Measurements from ENCODE around the gene TGFBR3. TPM values are rescaled to one million over a fixed set of nuclear protein-coding genes. Genes with fewer than 3 reads are reported as not detected.

Gene TGFBR3
- total RNA-seq, 1 donor from 2014 or later: 2.5 TPM

- H3K27ac ChIP-seq (ENCODE audit: low read depth, low read length): no peak overlapping the region
- no peaks in the 10 kb centered on the region for H3K79me2 ChIP-seq (ENCODE audit: insufficient read depth, low read length)
- H3K27ac Mint-ChIP-seq (ENCODE audit: unreplicated experiment): no peak overlapping the region
- peaks cover 2% of the 10 kb centered on the region for H3K36me3 Mint-ChIP-seq (ENCODE audit: low read depth, unreplicated experiment)
- no peaks in the 10 kb centered on the region for H3K36me3 ChIP-seq (ENCODE audit: insufficient read depth, low read length)
- no peak overlapping the region for H3K4me2 ChIP-seq (ENCODE audit: low read length)
- H2AFZ ChIP-seq (ENCODE audit: low read depth, low read length): no peak overlapping the region
- H3K9ac ChIP-seq (ENCODE audit: low read length): no peak overlapping the region
- H3K9me3 Mint-ChIP-seq (ENCODE audit: unreplicated experiment): no peaks in the 10 kb centered on the region
- H3K27me3 Mint-ChIP-seq (ENCODE audit: low read depth, unreplicated experiment): peaks cover 9% of the 10 kb centered on the region
- H3K4me1 ChIP-seq (ENCODE audit: insufficient read depth, low read length): no peaks in the 10 kb centered on the region
- no peaks in the 10 kb centered on the region for H3K27me3 ChIP-seq (ENCODE audit: insufficient read depth, low read length)
- no peaks in the 10 kb centered on the region for H4K20me1 ChIP-seq (ENCODE audit: insufficient read depth, low read length)
- DNase-seq (ENCODE audit: low read depth) (no peak), FAIRE-seq (no peak)
- H3K4me1 Mint-ChIP-seq (ENCODE audit: low read depth, unreplicated experiment): no peaks in the 10 kb centered on the region
- no peaks in the 10 kb centered on the region for H3K9me3 ChIP-seq (ENCODE audit: insufficient read depth, low read depth, low read length)
- no peak overlapping the region for H3K4me3 Mint-ChIP-seq (ENCODE audit: unreplicated experiment)
- H3K4me3 ChIP-seq (ENCODE audit: insufficient read depth, low read depth, low read length): no peak overlapping the region
- TF ChIP-seq CTCF (IDR thresholded peaks at IDR 0.05; ENCODE audit: insufficient read depth, low read depth, low read length): no peak
- TF ChIP-seq EZH2 (IDR thresholded peaks at IDR 0.05; ENCODE audit: insufficient read depth, low read length): no peak
These were observed 196.1 kb downstream of the TGFBR3 start for GRCh38 chr1:91689641-91690481.

DNA sequence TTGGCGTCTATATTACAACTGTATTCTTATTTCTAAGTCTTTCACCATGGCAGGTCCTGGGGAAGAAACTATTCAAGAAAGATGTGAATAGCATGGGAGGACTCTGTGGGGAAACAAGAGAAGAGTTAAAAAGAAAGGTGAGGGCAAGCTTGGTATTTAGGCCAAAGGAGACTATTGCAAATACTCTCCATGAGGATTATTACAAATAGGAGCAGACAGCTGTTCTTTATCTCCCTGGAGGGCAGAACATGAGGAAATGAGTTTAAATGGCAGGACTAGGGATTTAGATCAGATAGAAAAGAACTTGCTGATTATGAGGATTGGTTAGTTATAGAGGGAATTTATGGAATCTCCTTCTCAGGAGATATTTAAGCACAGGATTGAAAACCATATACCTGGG, 198.5 kb downstream of the TGFBR3 start:
- H3K4me1 ChIP-seq (ENCODE audit: insufficient read depth, low read length): no peaks in the 10 kb centered on the region
- H4K20me1 ChIP-seq (ENCODE audit: insufficient read depth, low read length): no peaks in the 10 kb centered on the region
- no peak overlapping the region for H3K4me2 ChIP-seq (ENCODE audit: low read length)
- H3K36me3 ChIP-seq (ENCODE audit: insufficient read depth, low read length): no peaks in the 10 kb centered on the region
- Mint-ChIP-seq H3K4me3 (ENCODE audit: unreplicated experiment) (no peak overlapping the region), H3K9me3 (ENCODE audit: unreplicated experiment) (no peaks in the 10 kb centered on the region), H3K27ac (ENCODE audit: unreplicated experiment) (no peak overlapping the region), H3K27me3 (ENCODE audit: low read depth, unreplicated experiment) (peaks cover 7% of the 10 kb centered on the region), H3K4me1 (ENCODE audit: low read depth, unreplicated experiment) (no peaks in the 10 kb centered on the region), H3K36me3 (ENCODE audit: low read depth, unreplicated experiment) (peaks cover 2% of the 10 kb centered on the region)
- TF ChIP-seq EZH2 (IDR thresholded peaks at IDR 0.05; ENCODE audit: insufficient read depth, low read length) (no peak), CTCF (IDR thresholded peaks at IDR 0.05; ENCODE audit: insufficient read depth, low read depth, low read length) (no peak)
- FAIRE-seq (no peak), DNase-seq (ENCODE audit: low read depth) (no peak)
- no peak overlapping the region for H3K9ac ChIP-seq (ENCODE audit: low read length)
- no peak overlapping the region for H2AFZ ChIP-seq (ENCODE audit: low read depth, low read length)
- H3K4me3 ChIP-seq (ENCODE audit: insufficient read depth, low read depth, low read length): no peak overlapping the region
- H3K27me3 ChIP-seq (ENCODE audit: insufficient read depth, low read length): no peaks in the 10 kb centered on the region
- H3K79me2 ChIP-seq (ENCODE audit: insufficient read depth, low read length): no peaks in the 10 kb centered on the region
- no peak overlapping the region for H3K27ac ChIP-seq (ENCODE audit: low read depth, low read length)
- H3K9me3 ChIP-seq (ENCODE audit: insufficient read depth, low read depth, low read length): no peaks in the 10 kb centered on the region

- no peaks in the 10 kb centered on the region for H3K36me3 ChIP-seq (ENCODE audit: insufficient read depth, low read length)
- no peaks in the 10 kb centered on the region for H3K79me2 ChIP-seq (ENCODE audit: insufficient read depth, low read length)
- H3K27me3 Mint-ChIP-seq (ENCODE audit: low read depth, unreplicated experiment): peaks cover 6% of the 10 kb centered on the region
- H3K9me3 ChIP-seq (ENCODE audit: insufficient read depth, low read depth, low read length): no peaks in the 10 kb centered on the region
- H3K4me3 ChIP-seq (ENCODE audit: insufficient read depth, low read depth, low read length): no peak overlapping the region
- H3K27me3 ChIP-seq (ENCODE audit: insufficient read depth, low read length): no peaks in the 10 kb centered on the region
- DNase-seq (ENCODE audit: low read depth): no peak
- no peaks in the 10 kb centered on the region for H3K4me1 ChIP-seq (ENCODE audit: insufficient read depth, low read length)
- H3K4me1 Mint-ChIP-seq (ENCODE audit: low read depth, unreplicated experiment): no peaks in the 10 kb centered on the region
- H3K36me3 Mint-ChIP-seq (ENCODE audit: low read depth, unreplicated experiment): peaks cover 2% of the 10 kb centered on the region
- no peak overlapping the region for H3K4me3 Mint-ChIP-seq (ENCODE audit: unreplicated experiment)
- H3K27ac Mint-ChIP-seq (ENCODE audit: unreplicated experiment): no peak overlapping the region
- no peak overlapping the region for H3K27ac ChIP-seq (ENCODE audit: low read depth, low read length)
- no peak for TF ChIP-seq CTCF (IDR thresholded peaks at IDR 0.05; ENCODE audit: insufficient read depth, low read depth, low read length)
- no peak for TF ChIP-seq EZH2 (IDR thresholded peaks at IDR 0.05; ENCODE audit: insufficient read depth, low read length)
- H3K4me2 ChIP-seq (ENCODE audit: low read length): no peak overlapping the region
- H2AFZ ChIP-seq (ENCODE audit: low read depth, low read length): no peak overlapping the region
- H3K9ac ChIP-seq (ENCODE audit: low read length): no peak overlapping the region
- H4K20me1 ChIP-seq (ENCODE audit: insufficient read depth, low read length): no peaks in the 10 kb centered on the region
- H3K9me3 Mint-ChIP-seq (ENCODE audit: unreplicated experiment): no peaks in the 10 kb centered on the region
- FAIRE-seq: no peak
These were observed 200.0 kb downstream of the TGFBR3 start for GRCh38 chr1:91685994-91686393.

All from astrocyte (in vitro differentiated cells and primary cell).